GM18909 (cell line): ENCODE measurements around the gene ERFL.
"Not testable (repeated sequence)": the region's sequence is repeated elsewhere in the genome, so short reads cannot be mapped to it uniquely, and the experiment has no call there.

Experiments used
- ATAC-seq: cut with Tn5 transposase; IDR thresholded peaks from one replicate; pipeline ENCODE4 v1.9.1; 2021; ENCODE audit warnings: mild to moderate bottlenecking; ENCODE audit not compliant: unreplicated experiment, poor library complexity

Gene ERFL

GRCh38 chr19:41915021-41915775 lies 13.1 kb downstream of the ERFL start:
- no peak for ATAC-seq

- not testable (repeated sequence) for ATAC-seq
Measured at GRCh38 chr19:41914424-41914834, 13.8 kb downstream of the ERFL start.

- no peak for ATAC-seq
Measured at GRCh38 chr19:41913538-41914423, 14.5 kb downstream of the ERFL start.

GRCh38 chr19:41912899-41913537 lies 15.2 kb downstream of the ERFL start:
- ATAC-seq = no peak

GRCh38 chr19:41911889-41912731 lies 16.1 kb downstream of the ERFL start:
- ATAC-seq = no peak

- no peak for ATAC-seq
Measured at GRCh38 chr19:41910992-41911888, 17.0 kb downstream of the ERFL start.

GRCh38 chr19:41910240-41910991 lies 17.8 kb downstream of the ERFL start:
- no peak for ATAC-seq

- ATAC-seq = no peak
Measured at GRCh38 chr19:41909706-41910105, 18.5 kb downstream of the ERFL start.

GRCh38 chr19:41908724-41909464 lies 19.4 kb downstream of the ERFL start:
- ATAC-seq = no peak

GRCh38 chr19:41907994-41908615 lies 20.1 kb downstream of the ERFL start:
- ATAC-seq = no peak

- no peak for ATAC-seq
Measured at GRCh38 chr19:41906916-41907680, 21.2 kb downstream of the ERFL start.

GRCh38 chr19:41906271-41906670 lies 22.0 kb downstream of the ERFL start:
- no peak for ATAC-seq

- no peak for ATAC-seq
Measured at GRCh38 chr19:41905273-41906002, 22.8 kb downstream of the ERFL start.

- ATAC-seq = no peak
Measured at GRCh38 chr19:41904118-41904870, 24.0 kb downstream of the ERFL start.
